GM12878 (cell line): ENCODE results near the gene DIDO1. TPM values are rescaled to one million over a fixed set of nuclear protein-coding genes. Genes with fewer than 3 reads are reported as not detected.

Source experiments
- ATAC-seq: fragments of 200-7000 bp; cut with Tn5 transposase; 3 replicates; pipeline ENCODE4 v1.9.1; 2020; ENCODE audit warnings: mild to moderate bottlenecking, moderate library complexity
- BruUV-seq: library from RNA; stranded (reverse); fragments of 400-500 nt; replicated peaks from 2 replicates; lab custom pipeline; 2021; lab: Mats Ljungman, UMichigan
- CTCF ChIA-PET: fragments of 300-600 bp; sonication (Branson Sonifier 250); formaldehyde crosslinking; extraction: SDS; loops from one replicate; lab custom pipeline; 2021; ENCODE audit warnings: inconsistent platforms; lab: Yijun Ruan, JAX
- POLR2A ChIA-PET: fragments of 350-600 bp; formaldehyde crosslinking; extraction: SDS; loops from one replicate; lab custom pipeline; 2021; ENCODE audit warnings: inconsistent platforms; lab: Charles Lee
- RAD21 ChIA-PET: fragments of 300-600 bp; sonication (Branson Sonifier 250); formaldehyde crosslinking; loops from one replicate; lab custom pipeline; 2023; ENCODE audit warnings: antibody characterized with exemption; ENCODE audit not compliant: unreplicated experiment; lab: Charles Lee
- SMC1A ChIA-PET: fragments of 300-600 bp; sonication (Branson Sonifier 250); formaldehyde crosslinking; loops from one replicate; lab custom pipeline; 2023; ENCODE audit not compliant: unreplicated experiment, uncharacterized antibody; lab: Charles Lee
- DNase-seq: peaks from one replicate; pipeline ENCODE4 v3.0.0-alpha.2; 2011; ENCODE audit warnings: low read depth, low spot score
- FAIRE-seq: peaks from 3 replicates; lab custom pipeline; 2011; peaks lifted over from hg19 to GRCh38; lab: Jason Lieb, UNC
- H2AFZ ChIP-seq: 2 replicates; pipeline ENCODE4 v1.6.0; 2011; ENCODE audit warnings: low read depth, low read length, control low read depth; ENCODE audit not compliant: control insufficient read depth
- H3K27ac ChIP-seq: 2 replicates; pipeline ENCODE4 v1.5.1; 2011; ENCODE audit warnings: control low read depth; ENCODE audit not compliant: control insufficient read depth, insufficient read depth
- H3K27me3 ChIP-seq, 2 experiments: replicated peaks in 1 of 2; 2 replicates each; pipeline versions ENCODE4 v1.6.0 to v1.6.1; 2011; ENCODE audit warnings: low read length in 1 of 2; ENCODE audit not compliant: control insufficient read depth in 2 of 2, insufficient read depth in 2 of 2
- H3K36me3 ChIP-seq, 2 experiments: 2 replicates each; pipeline ENCODE4 v1.5.1; 2011; ENCODE audit warnings: low read length in 1 of 2; ENCODE audit not compliant: control insufficient read depth in 2 of 2, insufficient read depth in 2 of 2
- H3K4me1 ChIP-seq: 2 replicates; pipeline ENCODE4 v1.6.1; 2011; ENCODE audit warnings: mild to moderate bottlenecking, low read length, moderate library complexity, mixed read lengths; ENCODE audit not compliant: control insufficient read depth, insufficient read depth
- H3K4me2 ChIP-seq: 2 replicates; pipeline ENCODE4 v1.6.0; 2011; ENCODE audit warnings: control low read depth; ENCODE audit not compliant: control insufficient read depth, insufficient read depth
- H3K4me3 ChIP-seq: fragments of 200-600 bp; sonication (generic); 2 replicates; pipeline ENCODE4 v1.5.1; 2016
- H3K79me2 ChIP-seq: 2 replicates; pipeline ENCODE4 v1.6.0; 2011; ENCODE audit warnings: low read length; ENCODE audit not compliant: control insufficient read depth, insufficient read depth
- H3K9ac ChIP-seq: 2 replicates; pipeline ENCODE4 v1.8.0; 2011; ENCODE audit warnings: low read length, control low read depth, mixed read lengths; ENCODE audit not compliant: control insufficient read depth, insufficient read depth
- H3K9me3 ChIP-seq: replicated peaks from 3 replicates; pipeline ENCODE4 v1.5.1; 2011; ENCODE audit warnings: mild to moderate bottlenecking, low read length; ENCODE audit not compliant: control insufficient read depth, insufficient read depth
- H4K20me1 ChIP-seq: 2 replicates; pipeline ENCODE4 v1.6.0; 2011; ENCODE audit not compliant: control insufficient read depth, insufficient read depth
- BCL11A ChIP-seq: IDR thresholded peaks from 2 replicates; pipeline ENCODE4 v1.6.1; 2011; ENCODE audit warnings: low read depth, low read length
- HSF1 ChIP-seq: fragments of 150-350 bp; IDR thresholded peaks from 2 replicates; pipeline ENCODE4 v1.6.1; 2014; ENCODE audit warnings: mild to moderate bottlenecking, low read depth, low read length
- JUND ChIP-seq: IDR thresholded peaks from 2 replicates; pipeline ENCODE4 v1.6.1; 2012; ENCODE audit warnings: low read depth, mild to moderate bottlenecking, low read length, improper control_type of control experiment, moderate library complexity
- MYB ChIP-seq: fragments of 150-350 bp; IDR thresholded peaks from 2 replicates; pipeline ENCODE4 v1.6.1; 2014; ENCODE audit warnings: mild to moderate bottlenecking, low read depth, low read length, borderline replicate concordance
- TAF1 ChIP-seq: IDR thresholded peaks from 2 replicates; pipeline ENCODE4 v1.6.1; 2011; ENCODE audit warnings: mild to moderate bottlenecking, low read depth, low read length, borderline replicate concordance
- WGBS: methylation state at CpG from one replicate; pipeline ENCODE4 v1.1.6; 2016; ENCODE audit warnings: low lambda C conversion rate; ENCODE audit not compliant: insufficient replicate concordance, insufficient coverage; ENCODE audit errors: missing lambda C conversion rate; 5-methylcytosine and 5-hydroxymethylcytosine counted together
- in situ Hi-C: fragments of 300-500 bp; cut with MboI; formaldehyde crosslinking; loops from 9 replicates; pipeline ENCODE4 v1.14.3; 2018; ENCODE audit warnings: mixed read lengths
- intact Hi-C: fragments of 100-400 bp; cut with micrococcal nuclease; formaldehyde crosslinking; loops from one replicate; pipeline ENCODE4 v1.14.2; 2022; ENCODE audit not compliant: unreplicated experiment
- polyA plus RNA-seq, 11 experiments: library from polyadenylated mRNA; depleted of rRNA in 4 of 11; unstranded in 6 of 11; stranded (reverse) in 5 of 11; fragments of >200 nt; fragmentation: Nextera tagmentation in 4 of 11; fragmentation: Illumina TruSeq in 1 of 11; extraction: Ambion mirVana in 4 of 11; extraction: Trizol in 1 of 11; gene quantifications; 1 replicate in 1 of 11; 2 replicates in 10 of 11; pipeline versions ENCODE4 v1.2.1 to v1.2.3, GENCODE V29; 2011 to 2016; ENCODE audit warnings: inconsistent platforms in 2 of 11, missing spikeins in 2 of 11, low read depth in 1 of 11
- total RNA-seq, 4 experiments: library from RNA; depleted of rRNA in 3 of 4; stranded (reverse); fragments of >200 nt in 3 of 4; fragmentation: Illumina TruSeq in 1 of 4; extraction: Trizol in 1 of 4; gene quantifications; 2 replicates each; pipeline versions ENCODE4 v1.2.1 to v1.2.3, GENCODE V29; 2013 to 2021

DIDO1 gene
- total and polyA plus RNA-seq, 10 of the 15 experiments (the other 5 are each of a cell fraction or from before 2014, with no cell fraction given) = 5.5 to 56.4 (median 38.4) TPM

GRCh38 chr20:62835931-62836861, 90.1 kb downstream of the DIDO1 start (continued):
- no peak for TF ChIP-seq HSF1
- no peak for TF ChIP-seq BCL11A
- no peak for TF ChIP-seq TAF1
- no peak for TF ChIP-seq JUND

GRCh38 chr20:62834967-62835730, 91.2 kb downstream of the DIDO1 start:
- 76% methylated on average over 24 of the region's 24 CpGs for WGBS
- POLR2A ChIA-PET = no interaction called here
- H3K27me3 ChIP-seq = peaks cover 0 to 3% of the 10 kb centered on the region in 2 experiments; a peak in 2 of 4 replicates
- no peak overlapping the region for H3K9ac ChIP-seq
- ATAC-seq (no peak), DNase-seq (no peak), FAIRE-seq (no peak)
- no peaks in the 10 kb centered on the region for H4K20me1 ChIP-seq
- H3K27ac ChIP-seq = no peak overlapping the region
- no TSS peak for BruUV-seq
- no peak overlapping the region for H3K4me3 ChIP-seq
- peaks cover 20% of the 10 kb centered on the region for H3K4me1 ChIP-seq
- H3K36me3 ChIP-seq = no peaks in the 10 kb centered on the region
- RAD21 ChIA-PET = no interaction called here
- no peaks in the 10 kb centered on the region for H3K9me3 ChIP-seq
- no peak for TF ChIP-seq MYB
- CTCF ChIA-PET = interaction anchor here (0.6 kb wide), 1 partner anchor 9 kb away, joined by 5 read pairs; no protein-coding TSS in a partner anchor
- H3K79me2 ChIP-seq = no peaks in the 10 kb centered on the region
- no peak overlapping the region for H2AFZ ChIP-seq
- no peak overlapping the region for H3K4me2 ChIP-seq
- in situ Hi-C loops = no loop called here
- intact Hi-C loops = no loop called here
- SMC1A ChIA-PET = no interaction called here
